GM18867 (cell line): ENCODE data around the gene SKI.

Experiments
- ATAC-seq: cut with Tn5 transposase; IDR thresholded peaks from one replicate; pipeline ENCODE4 v1.9.1; 2021; ENCODE audit warnings: mild to moderate bottlenecking, moderate library complexity; ENCODE audit not compliant: unreplicated experiment

Gene SKI

DNA sequence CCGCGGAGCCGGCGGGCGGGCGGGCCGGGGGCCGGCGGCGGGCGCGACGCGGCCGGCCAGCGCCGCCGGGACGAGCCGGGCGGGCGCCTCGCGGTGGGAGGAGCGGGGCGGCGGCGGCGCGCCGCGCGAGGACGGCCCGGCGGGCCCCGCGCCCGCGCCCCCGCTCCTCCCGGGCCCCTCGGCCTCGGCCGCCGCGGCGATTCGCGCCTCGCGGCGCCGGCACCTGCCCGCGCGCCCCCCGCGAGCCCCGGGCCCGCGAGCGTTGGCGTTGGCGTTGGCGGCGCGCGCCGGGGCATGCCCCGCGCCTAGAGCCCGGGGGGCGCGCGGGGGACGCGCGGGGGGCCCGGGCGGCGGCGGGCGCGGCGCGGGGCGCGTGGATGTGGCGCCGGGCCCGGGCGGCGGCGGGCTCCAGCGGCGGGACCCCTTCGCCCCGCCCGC is at the start of gene SKI:
TSS of gene SKI (plus strand) at position 163 of the 438 bp plus-strand sequence. CDS start 448 bp downstream, outside the sequence.
- ATAC-seq: no peak

DNA sequence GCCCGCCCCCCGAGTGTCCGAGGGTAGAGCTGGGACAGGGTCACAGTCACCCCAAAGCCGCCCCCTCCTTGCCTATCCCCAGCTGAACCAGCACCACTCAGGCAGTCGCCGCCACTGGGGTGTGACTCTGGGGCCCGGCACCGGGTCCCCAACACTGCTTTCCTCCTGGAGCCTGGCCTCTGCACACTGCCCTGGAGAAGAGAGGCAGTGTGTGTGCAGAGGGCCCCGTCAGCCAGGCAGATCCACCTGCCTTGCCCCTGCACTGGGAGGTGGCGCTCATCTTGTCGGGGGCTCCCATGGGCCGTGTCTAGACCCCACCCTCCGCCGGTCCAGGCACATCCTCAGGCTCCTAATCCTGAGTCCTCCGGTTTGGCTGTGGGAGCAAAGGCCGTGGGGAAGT is 49.2 kb upstream of the SKI start:
- no peak for ATAC-seq

- ATAC-seq: no peak
Observed at GRCh38 chr1:2179283-2180013, 48.7 kb upstream of the SKI start.

DNA sequence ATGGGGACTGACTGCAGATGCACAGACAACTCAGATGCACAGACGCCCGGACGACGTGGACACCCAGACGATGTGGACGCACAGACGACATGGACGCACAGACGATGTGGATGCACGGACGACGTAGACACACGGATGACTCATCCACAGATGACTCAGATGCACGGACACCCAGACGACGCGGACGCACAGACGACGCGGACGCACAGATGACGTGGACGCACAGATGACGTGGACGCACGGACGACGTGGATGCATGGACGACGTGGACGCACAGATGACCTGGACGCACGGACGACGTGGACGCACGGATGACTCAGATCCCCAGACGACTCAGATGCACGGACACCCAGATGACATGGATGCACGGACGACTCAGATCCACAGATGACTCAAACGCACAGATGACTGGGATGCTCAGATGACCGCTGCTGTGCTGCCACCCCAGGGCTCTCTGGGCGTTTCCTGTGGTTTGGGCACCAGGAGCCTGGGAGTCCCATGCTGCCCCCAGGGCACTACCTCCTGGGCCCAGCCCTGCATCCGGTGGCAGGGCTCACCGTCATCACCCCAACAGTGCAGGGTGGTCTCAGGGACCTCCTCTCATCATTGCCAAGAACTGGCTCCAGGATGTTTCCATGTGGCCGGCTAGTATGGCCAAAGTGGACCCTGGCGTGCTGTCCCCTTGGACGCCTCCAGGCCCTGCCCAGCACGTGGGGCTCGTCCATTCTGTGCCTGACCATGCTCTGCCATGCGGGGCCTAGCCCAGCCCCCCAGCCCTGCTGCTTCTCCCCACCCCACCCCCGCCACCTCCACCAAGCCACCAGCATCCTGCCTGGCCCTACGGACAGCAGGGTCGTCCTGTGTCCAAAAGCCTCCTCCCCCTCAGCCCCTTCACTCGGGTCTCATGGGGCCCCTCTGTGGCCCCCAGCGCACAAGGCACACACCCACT is 47.5 kb upstream of the SKI start:
- ATAC-seq: no peak

DNA sequence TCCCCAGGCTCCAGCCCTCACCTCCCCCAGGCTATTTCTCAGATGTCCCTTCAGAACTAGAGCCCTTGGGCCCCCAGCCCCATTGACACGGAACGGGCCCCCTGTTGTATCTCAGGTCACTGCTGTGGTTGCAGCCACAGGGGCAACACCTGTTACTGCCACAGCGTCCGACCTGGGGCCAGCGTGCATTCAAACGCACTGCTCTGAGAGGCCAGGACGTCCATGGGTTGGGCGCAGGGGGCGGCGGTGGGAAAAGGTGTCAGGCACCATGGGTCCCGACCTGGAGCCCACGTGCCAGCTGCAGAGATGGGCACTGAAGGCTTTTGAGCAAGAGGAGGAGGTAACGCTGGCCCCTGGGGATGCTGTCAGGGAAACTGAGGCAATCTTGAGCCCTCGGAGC is 46.8 kb upstream of the SKI start:
- no peak for ATAC-seq

DNA sequence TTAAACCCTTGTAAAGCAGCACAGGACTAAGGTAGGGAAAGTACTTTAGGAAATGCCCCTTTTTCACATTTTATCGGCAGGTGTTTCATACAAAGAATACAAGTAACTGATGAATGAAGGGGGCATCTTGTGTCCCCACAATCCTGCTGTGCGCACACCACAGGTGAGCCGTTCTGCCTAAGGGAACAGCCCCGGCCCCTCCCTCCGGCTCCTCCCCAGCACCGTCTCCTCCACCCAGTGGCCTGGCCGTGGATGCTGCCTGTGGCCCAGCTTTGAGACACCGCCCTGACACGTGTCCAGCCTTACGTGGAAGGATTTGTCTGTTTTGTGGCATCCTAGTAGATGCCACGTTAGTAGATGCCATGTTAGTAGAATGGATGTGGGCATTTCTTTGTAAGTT is 46.4 kb upstream of the SKI start:
- no peak for ATAC-seq

DNA sequence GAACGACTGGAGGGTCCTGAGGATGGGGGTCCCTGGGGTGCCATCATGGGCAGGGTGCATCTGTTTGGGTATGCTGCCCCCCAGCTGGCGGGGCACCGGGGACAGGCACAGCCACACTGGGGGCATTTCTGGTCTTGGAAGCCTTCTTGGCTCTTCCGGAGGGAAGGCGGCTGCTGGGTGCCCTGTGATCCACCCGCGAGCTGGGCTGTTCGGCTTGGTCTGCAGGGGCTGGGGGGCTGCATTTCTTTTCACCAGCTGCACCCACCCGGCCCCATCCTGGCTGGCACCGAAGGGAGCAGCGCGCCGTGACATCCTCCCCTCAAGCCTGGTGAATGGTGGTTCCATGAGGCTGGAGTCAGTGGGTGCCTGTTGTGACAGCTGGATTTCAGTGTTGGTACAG is 45.7 kb upstream of the SKI start:
- no peak for ATAC-seq

GRCh38 chr1:2183937-2184334 is 44.2 kb upstream of the SKI start:
- ATAC-seq: no peak

GRCh38 chr1:2184531-2184930 is 43.6 kb upstream of the SKI start:
- no peak for ATAC-seq

GRCh38 chr1:2184934-2185333 is 43.2 kb upstream of the SKI start:
- ATAC-seq: no peak

DNA sequence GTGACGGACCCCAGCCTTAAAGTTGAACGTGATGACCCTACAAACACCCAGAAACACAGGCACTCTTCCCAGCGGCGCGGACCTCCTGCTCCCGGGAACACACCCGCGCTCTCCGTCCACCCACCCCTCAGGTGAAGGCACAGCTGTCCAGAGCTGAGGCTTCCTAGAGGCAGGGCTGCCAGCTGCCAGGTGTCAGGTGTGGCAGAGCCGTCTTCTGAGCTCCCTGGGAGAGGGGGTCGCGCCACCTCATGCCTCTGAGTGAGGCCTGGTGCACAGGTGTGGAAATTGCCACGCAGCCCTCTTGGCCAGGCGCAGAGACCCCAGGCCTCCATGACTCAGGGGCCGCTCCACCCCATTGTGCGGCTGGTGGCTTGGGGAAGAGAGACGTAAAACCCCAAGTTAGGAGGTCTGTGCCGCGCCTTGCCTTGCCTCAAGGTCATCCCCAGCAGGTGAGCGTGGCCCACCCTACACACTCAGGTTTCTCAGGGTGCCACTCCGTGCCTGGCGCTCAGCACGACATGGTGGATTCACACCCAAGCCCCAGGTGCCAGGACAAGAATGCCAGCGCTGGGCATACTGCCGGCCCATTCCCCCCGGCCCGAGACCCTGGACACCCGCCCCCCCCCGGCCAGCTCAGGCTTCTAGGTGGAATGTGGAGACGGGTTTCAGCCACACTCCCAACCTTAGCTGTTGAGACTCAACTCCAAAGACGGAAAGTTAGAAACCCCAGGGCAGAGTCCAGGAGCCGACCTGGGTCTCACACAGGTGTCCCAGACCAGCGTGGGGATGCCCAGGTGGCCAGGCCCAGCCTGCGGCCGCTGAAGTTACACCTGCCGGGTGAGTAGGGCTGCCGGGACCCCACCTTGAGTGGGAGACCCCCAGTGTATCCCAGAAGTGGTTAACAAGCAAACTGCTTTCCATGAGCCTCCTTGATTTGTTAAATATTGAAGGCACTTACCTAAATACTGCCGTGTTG is 42.0 kb upstream of the SKI start:
- ATAC-seq: no peak

DNA sequence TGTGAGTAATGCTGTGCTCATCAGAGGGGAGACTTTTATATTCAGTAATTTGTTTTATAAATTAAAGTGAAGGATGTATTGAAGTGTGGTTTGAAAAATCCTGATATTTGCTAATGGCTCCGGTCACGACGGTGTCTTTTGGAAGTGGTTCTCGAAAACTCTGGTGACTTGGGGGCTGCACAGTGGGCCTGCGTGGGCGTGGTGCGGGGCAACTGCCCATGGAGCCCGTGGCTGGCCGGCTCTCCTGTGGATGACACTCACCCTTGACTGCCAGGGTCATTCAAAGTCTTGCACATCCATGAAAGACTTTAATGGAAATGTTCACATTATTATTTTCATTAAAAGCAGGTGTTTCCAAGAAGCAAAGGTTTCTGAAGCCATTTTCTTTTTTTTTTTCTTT is 41.2 kb upstream of the SKI start:
- no peak for ATAC-seq

DNA sequence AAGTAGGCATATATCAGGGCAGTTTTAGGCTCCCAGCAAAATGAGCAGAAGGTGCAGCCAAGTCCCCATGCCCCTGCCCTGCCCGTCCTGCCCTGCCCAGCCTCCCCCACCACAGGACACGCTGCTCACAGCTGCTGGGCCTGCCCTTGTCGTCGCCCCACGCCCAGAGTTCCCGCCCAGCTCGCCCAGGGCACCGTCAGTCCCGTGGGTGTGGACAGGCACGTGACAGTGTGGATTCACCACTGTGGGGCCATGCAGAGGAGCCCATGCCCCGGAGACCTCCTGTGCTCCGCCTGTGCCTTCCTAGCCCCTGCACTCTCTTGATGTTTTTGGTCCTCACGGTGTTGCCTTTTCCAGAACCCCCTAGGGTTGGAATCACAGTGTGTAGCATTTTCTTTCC is 40.5 kb upstream of the SKI start:
- ATAC-seq: no peak

DNA sequence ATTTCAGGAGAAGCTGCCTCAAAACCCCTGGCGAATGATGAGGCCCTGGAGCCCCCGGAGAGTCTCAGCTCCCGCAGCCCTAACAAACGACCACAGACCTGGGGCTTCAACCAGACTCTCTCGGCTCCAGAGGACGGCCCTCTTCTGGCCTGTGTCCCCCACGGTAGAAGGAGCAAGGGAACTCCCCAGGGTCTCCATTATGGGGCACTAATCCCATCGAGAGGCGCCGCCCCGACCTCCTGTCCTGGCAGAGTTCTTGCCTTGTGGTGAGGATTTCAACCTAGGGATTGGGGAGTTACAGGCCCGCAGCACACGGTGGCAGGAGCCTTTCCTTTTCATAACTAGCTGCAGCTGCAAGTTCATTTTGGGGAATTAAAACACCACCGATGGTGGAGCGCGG is 39.8 kb upstream of the SKI start:
- ATAC-seq: no peak

DNA sequence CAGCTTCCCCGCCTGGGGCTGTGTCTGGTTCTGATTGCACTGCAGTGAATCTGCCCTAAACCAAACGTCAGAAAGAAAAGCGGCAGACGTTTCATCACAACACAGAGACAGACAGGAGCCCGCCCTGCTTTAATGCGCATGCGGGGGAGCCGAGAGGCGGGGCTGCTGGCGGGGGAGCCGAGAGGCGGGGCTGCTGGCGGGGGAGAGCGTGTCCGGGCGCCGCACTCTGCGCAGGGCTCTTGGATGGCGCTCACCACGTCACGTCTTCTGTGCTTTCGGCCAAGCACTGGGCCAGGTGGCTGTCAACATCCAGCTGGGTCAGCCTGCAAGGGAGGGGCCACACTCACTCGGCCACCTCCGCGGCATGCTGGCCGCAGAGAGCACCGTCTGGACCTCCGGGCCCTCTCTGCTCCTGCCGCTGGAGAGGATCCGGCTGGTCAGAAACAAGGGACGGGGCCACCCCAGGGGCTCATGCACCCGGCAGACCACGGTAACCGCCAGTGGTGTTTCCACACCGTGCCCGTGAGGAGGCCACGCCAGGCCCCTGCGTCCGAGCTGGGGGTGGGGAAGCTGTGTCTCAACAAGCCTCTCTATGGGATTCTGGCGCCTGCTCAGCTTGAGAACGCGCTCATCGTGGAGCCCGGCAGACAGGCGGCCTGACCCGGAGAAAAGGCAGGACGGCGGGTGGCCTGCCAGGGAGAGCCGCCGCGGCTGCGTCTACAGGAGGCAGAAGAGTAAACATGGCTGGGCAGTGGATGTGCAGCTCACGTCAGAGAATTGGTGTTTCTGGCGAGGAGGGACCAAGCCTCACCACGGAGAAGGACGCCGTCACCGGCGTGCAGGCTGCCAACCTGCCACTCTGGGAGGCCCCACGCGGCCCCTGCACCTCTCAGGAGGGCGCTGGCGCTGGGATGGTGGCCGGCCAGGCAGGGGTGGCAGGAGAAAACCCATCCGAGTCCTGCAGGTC is 38.4 kb upstream of the SKI start:
- ATAC-seq: peak; percentile 67

GRCh38 chr1:2190491-2190976 is 37.6 kb upstream of the SKI start:
- no peak for ATAC-seq

- ATAC-seq: no peak
Observed at GRCh38 chr1:2192031-2192995, 35.8 kb upstream of the SKI start.

GRCh38 chr1:2193514-2194281 is 34.4 kb upstream of the SKI start:
- ATAC-seq: no peak
